HepG2 (cell line): ENCODE measurements around the gene CADM4. TPM values are rescaled to one million over a fixed set of nuclear protein-coding genes. Genes with fewer than 3 reads are reported as not detected.

ENCODE experiments used
- ATAC-seq: fragments of 200-7000 bp; cut with Tn5 transposase; 3 replicates; pipeline ENCODE4 v1.9.1; 2020; ENCODE audit warnings: mild to moderate bottlenecking, moderate library complexity
- BruUV-seq: library from RNA; stranded (reverse); fragments of 400-500 nt; replicated peaks from 2 replicates; lab custom pipeline; 2021; lab: Mats Ljungman, UMichigan
- CTCF ChIA-PET: fragments of 300-600 bp; formaldehyde crosslinking; extraction: SDS; loops from one replicate; lab custom pipeline; 2021; ENCODE audit warnings: low total read pairs, inconsistent platforms, low intra/inter-chr PET ratio; lab: Yijun Ruan, JAX
- POLR2A ChIA-PET: fragments of 350-600 bp; sonication (Branson Sonifier 250); formaldehyde crosslinking; loops from one replicate; lab custom pipeline; 2020; ENCODE audit warnings: antibody characterized with exemption, inconsistent platforms; lab: Yijun Ruan, JAX
- DNase-seq: peaks from one replicate; pipeline ENCODE4 v3.0.0-alpha.2; 2015; ENCODE audit warnings: low spot score
- FAIRE-seq: peaks from 3 replicates; lab custom pipeline; 2011; peaks lifted over from hg19 to GRCh38; lab: Jason Lieb, UNC
- H2AFZ ChIP-seq: one replicate; pipeline ENCODE4 v1.6.1; 2011; ENCODE audit warnings: low read length, inconsistent platforms
- H3K27ac ChIP-seq: fragments of 300-600 bp; 3 replicates; pipeline ENCODE4 v1.8.0; 2011; ENCODE audit warnings: mixed run types, mild to moderate bottlenecking, mixed read lengths, low read length, inconsistent platforms; ENCODE audit not compliant: insufficient read depth; ENCODE audit errors: extremely low read length
- H3K27me3 ChIP-seq, 2 experiments: fragments of 200-600 bp in 1 of 2; 2 replicates in 1 of 2; 3 replicates in 1 of 2; pipeline versions ENCODE4 v1.6.0 to v1.8.0; 2011; ENCODE audit warnings: low read length in 2 of 2, mild to moderate bottlenecking in 2 of 2, moderate library complexity in 2 of 2, inconsistent platforms in 1 of 2; ENCODE audit not compliant: insufficient read depth in 2 of 2, control insufficient read depth in 1 of 2
- H3K36me3 ChIP-seq, 2 experiments: fragments of 200-600 bp in 1 of 2; replicated peaks in 1 of 2; 2 replicates in 1 of 2; 3 replicates in 1 of 2; pipeline versions ENCODE4 v1.5.1 to v1.8.0; 2011; ENCODE audit warnings: low read length in 2 of 2, inconsistent platforms in 1 of 2; ENCODE audit not compliant: insufficient read depth in 2 of 2, control insufficient read depth in 1 of 2
- H3K4me1 ChIP-seq: 2 replicates; pipeline ENCODE4 v1.5.1; 2012; ENCODE audit warnings: low read length, inconsistent platforms; ENCODE audit not compliant: insufficient read depth
- H3K4me2 ChIP-seq: 2 replicates; pipeline ENCODE4 v1.6.0; 2011; ENCODE audit warnings: low read depth, low read length, inconsistent platforms
- H3K4me3 ChIP-seq, 3 experiments: fragments of 200-600 bp in 1 of 3; sonication (generic), shearing (Covaris generic) in 1 of 3; replicated peaks in 1 of 3; 2 replicates each; pipeline ENCODE4 v1.5.1; 2011 to 2016; ENCODE audit warnings: low read length in 3 of 3, inconsistent platforms in 2 of 3, low read depth in 2 of 3, mild to moderate bottlenecking in 2 of 3, control low read depth in 1 of 3, mixed read lengths in 1 of 3; ENCODE audit not compliant: insufficient read depth in 1 of 3
- H3K79me2 ChIP-seq: one replicate; pipeline ENCODE4 v1.6.1; 2011; ENCODE audit warnings: low read length, inconsistent platforms; ENCODE audit not compliant: insufficient read depth
- H3K9ac ChIP-seq: 2 replicates; pipeline ENCODE4 v1.6.0; 2011; ENCODE audit warnings: mild to moderate bottlenecking, low read depth, low read length, inconsistent platforms; ENCODE audit not compliant: insufficient read depth
- H3K9me3 ChIP-seq: 2 replicates; pipeline ENCODE4 v1.5.1; 2012; ENCODE audit warnings: mild to moderate bottlenecking, low read length
- H4K20me1 ChIP-seq: 2 replicates; pipeline ENCODE4 v1.6.0; 2011; ENCODE audit warnings: inconsistent platforms, mild to moderate bottlenecking, low read length, moderate library complexity; ENCODE audit not compliant: insufficient read depth
- BCL6 ChIP-seq: IDR thresholded peaks from 2 replicates; pipeline ENCODE4 v1.6.1; 2016; ENCODE audit warnings: missing genetic modification reagents, missing compliant biosample characterization
- HMG20A ChIP-seq: IDR thresholded peaks from 2 replicates; pipeline ENCODE4 v1.6.1; 2016; ENCODE audit warnings: borderline replicate concordance
- HOXD1 ChIP-seq: sonication (generic); formaldehyde crosslinking; IDR thresholded peaks from 2 replicates; pipeline ENCODE4 v1.5.0; 2020; ENCODE audit warnings: missing genetic modification reagents
- PPARG ChIP-seq: conservative IDR thresholded peaks from 2 replicates; pipeline ENCODE4 v1.6.1; 2016; ENCODE audit warnings: missing biosample characterization, missing genetic modification reagents
- PRDM15 ChIP-seq: sonication (generic); formaldehyde crosslinking; IDR thresholded peaks from 2 replicates; pipeline ENCODE4 v1.4.0; 2020; ENCODE audit warnings: missing genetic modification reagents
- SKI ChIP-seq: fragments of 450-650 bp; IDR thresholded peaks from one replicate; pipeline ENCODE4 v1.6.1; 2018; ENCODE audit warnings: mild to moderate bottlenecking; ENCODE audit not compliant: partially characterized antibody
- SP1 ChIP-seq, 2 experiments: fragments of 450-650 bp in 1 of 2; sonication (generic) in 1 of 2; formaldehyde crosslinking in 1 of 2; IDR thresholded peaks; 2 replicates each; pipeline versions ENCODE4 v1.4.0 to v1.6.1; 2016 to 2020; ENCODE audit warnings: missing genetic modification reagents in 1 of 2
- ZNF230 ChIP-seq: sonication (generic); formaldehyde crosslinking; IDR thresholded peaks from 2 replicates; pipeline ENCODE4 v1.4.0; 2020; ENCODE audit warnings: mild to moderate bottlenecking, missing genetic modification reagents
- ZNF331 ChIP-seq: sonication (generic); formaldehyde crosslinking; IDR thresholded peaks from 2 replicates; pipeline ENCODE4 v1.4.0; 2020; ENCODE audit warnings: missing genetic modification reagents
- ZNF687 ChIP-seq: sonication (generic); formaldehyde crosslinking; IDR thresholded peaks from 2 replicates; pipeline ENCODE4 v1.5.1; 2020; ENCODE audit warnings: mild to moderate bottlenecking, missing genetic modification reagents, moderate library complexity
- ZSCAN5A ChIP-seq: sonication (generic); formaldehyde crosslinking; IDR thresholded peaks from 2 replicates; pipeline ENCODE4 v1.8.0; 2022; ENCODE audit warnings: mild to moderate bottlenecking, missing genetic modification reagents, borderline replicate concordance
- WGBS: methylation state at CpG from one replicate; pipeline ENCODE4 v1.1.6; 2017; ENCODE audit warnings: low lambda C conversion rate; 5-methylcytosine and 5-hydroxymethylcytosine counted together
- in situ Hi-C: cut with HindIII; loops from 2 replicates; pipeline ENCODE4 v1.10.0; 2017; ENCODE audit warnings: low pct_unique_long_range_greater_than_20kb; ENCODE audit not compliant: extremely low pct_ligation_motif_present
- intact Hi-C: fragments of 100-400 bp; cut with micrococcal nuclease; formaldehyde crosslinking; loops from one replicate; pipeline ENCODE4 v1.10.0; 2022; ENCODE audit not compliant: unreplicated experiment
- polyA plus RNA-seq, 8 experiments: library from polyadenylated mRNA; depleted of rRNA in 3 of 8; stranded (reverse) in 7 of 8; unstranded in 1 of 8; fragments of >200 nt; fragmentation: Illumina TruSeq in 4 of 8; extraction: Trizol in 4 of 8; gene quantifications; 2 replicates each; pipeline versions ENCODE4 v1.2.1 to v1.2.3, GENCODE V29; 2011 to 2016; ENCODE audit warnings: low read depth in 4 of 8, missing spikeins in 1 of 8, mixed read lengths in 1 of 8; ENCODE audit not compliant: insufficient read depth in 1 of 8
- total RNA-seq, 5 experiments: library from RNA; depleted of rRNA; stranded (reverse); fragments of >200 nt; fragmentation: Illumina TruSeq; extraction: Trizol; gene quantifications; 2 replicates each; pipeline ENCODE4 v1.2.3, GENCODE V29; 2016; ENCODE audit warnings: low read depth in 1 of 5
- TF ChIP-seq, protein P1 (sequence below): IDR thresholded peaks from 2 replicates; pipeline ENCODE4 v1.6.1; 2016; ENCODE audit warnings: mild to moderate bottlenecking

CADM4 gene
- total and polyA plus RNA-seq, 2 of the 13 experiments (the other 11 are each of a cell fraction or from before 2014, with no cell fraction given), result 8.5 to 16.0 TPM

DNA sequence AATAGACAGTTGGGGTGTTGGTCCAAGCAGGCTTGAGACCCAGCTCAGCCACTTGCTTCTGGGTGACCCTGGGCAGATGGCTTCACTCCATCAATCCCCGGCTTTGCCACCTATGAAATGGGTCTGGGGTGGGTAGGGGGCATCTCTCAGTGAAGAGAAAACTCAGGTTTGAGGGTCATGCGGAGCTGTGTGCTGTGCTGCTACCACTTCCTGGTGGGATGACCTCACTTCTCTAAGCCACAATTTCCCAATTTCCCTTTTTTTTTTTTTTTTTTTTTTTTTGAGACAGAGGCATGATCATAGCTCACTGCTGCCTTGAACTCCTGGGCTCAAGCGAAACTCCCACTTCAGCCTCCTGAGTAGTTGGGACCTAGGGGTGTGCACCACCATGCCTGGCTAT lies 34.9 kb upstream of the CADM4 start (continued):
- TF ChIP-seq PRDM15 (CRISPR knock-in tag), result no peak
- TF ChIP-seq, protein P1, sequence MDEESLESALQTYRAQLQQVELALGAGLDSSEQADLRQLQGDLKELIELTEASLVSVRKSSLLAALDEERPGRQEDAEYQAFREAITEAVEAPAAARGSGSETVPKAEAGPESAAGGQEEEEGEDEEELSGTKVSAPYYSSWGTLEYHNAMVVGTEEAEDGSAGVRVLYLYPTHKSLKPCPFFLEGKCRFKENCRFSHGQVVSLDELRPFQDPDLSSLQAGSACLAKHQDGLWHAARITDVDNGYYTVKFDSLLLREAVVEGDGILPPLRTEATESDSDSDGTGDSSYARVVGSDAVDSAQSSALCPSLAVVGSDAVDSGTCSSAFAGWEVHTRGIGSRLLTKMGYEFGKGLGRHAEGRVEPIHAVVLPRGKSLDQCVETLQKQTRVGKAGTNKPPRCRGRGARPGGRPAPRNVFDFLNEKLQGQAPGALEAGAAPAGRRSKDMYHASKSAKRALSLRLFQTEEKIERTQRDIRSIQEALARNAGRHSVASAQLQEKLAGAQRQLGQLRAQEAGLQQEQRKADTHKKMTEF (CRISPR knock-in tag), result no peak
- TF ChIP-seq ZNF230, result no peak
- no peak for TF ChIP-seq HMG20A (CRISPR knock-in tag)

DNA sequence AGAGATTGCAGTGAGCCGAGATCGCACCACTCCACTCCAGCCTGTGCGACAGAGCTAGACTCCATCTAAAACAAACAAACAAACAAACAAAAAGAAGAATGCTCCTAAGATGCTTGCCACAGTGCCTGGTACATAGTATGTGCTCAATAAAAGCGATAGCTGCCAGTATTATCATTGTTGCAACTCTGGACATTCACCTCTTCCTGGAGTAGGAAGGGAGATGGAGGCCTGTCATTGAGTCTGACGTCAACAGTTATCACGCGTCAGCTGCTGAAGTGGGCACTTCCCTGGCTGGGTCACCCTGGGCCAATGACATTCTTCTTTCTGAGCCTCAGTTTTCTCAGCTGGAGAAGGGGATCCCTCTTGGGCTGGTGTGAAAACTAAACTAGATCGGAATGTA lies 34.5 kb upstream of the CADM4 start:
- intact Hi-C loops, result no loop called here
- WGBS, result 72% methylated on average over 8 of the region's 8 CpGs
- H2AFZ ChIP-seq, result no peak overlapping the region
- no peak overlapping the region for H3K4me3 ChIP-seq
- BruUV-seq, result no TSS peak
- peaks cover 24% of the 10 kb centered on the region for H3K4me1 ChIP-seq
- no peaks in the 10 kb centered on the region for H3K9me3 ChIP-seq
- H3K9ac ChIP-seq, result no peak overlapping the region
- H4K20me1 ChIP-seq, result no peaks in the 10 kb centered on the region
- ATAC-seq (no peak), FAIRE-seq (no peak), DNase-seq (no peak)
- H3K36me3 ChIP-seq, result no peaks in the 10 kb centered on the region
- peaks cover 0 to 19% of the 10 kb centered on the region in 2 experiments; a peak in 3 of 5 replicates for H3K27me3 ChIP-seq
- POLR2A ChIA-PET, result interaction anchor here (1.2 kb wide), 1 partner anchor 81 kb away, joined by 3 read pairs; the partner anchor contains the start of gene SMG9
- no peak overlapping the region for H3K27ac ChIP-seq
- no peaks in the 10 kb centered on the region for H3K79me2 ChIP-seq
- CTCF ChIA-PET, result no interaction called here
- in situ Hi-C loops, result no loop called here
- no peak overlapping the region for H3K4me2 ChIP-seq
- no peak for TF ChIP-seq HOXD1 (CRISPR knock-in tag)
- TF ChIP-seq ZSCAN5A (CRISPR knock-in tag), result no peak
- TF ChIP-seq BCL6 (CRISPR knock-in tag), result no peak
- TF ChIP-seq ZNF331 (CRISPR knock-in tag), result no peak
- TF ChIP-seq SP1 (IDR thresholded peaks at IDR 0.05), result no peak
- no peak for TF ChIP-seq SP1 (CRISPR knock-in tag; IDR thresholded peaks at IDR 0.05)
- no peak for TF ChIP-seq PPARG (CRISPR knock-in tag)
- TF ChIP-seq ZNF687 (CRISPR knock-in tag), result no peak
- TF ChIP-seq SKI, result no peak
